Choroid plexus epithelial cell (primary cell): Measurements from ENCODE around the gene CYP1B1.

ENCODE experiments used
- DNase-seq: peaks from one replicate; pipeline ENCODE4 v3.0.0-alpha.2; 2010; ENCODE audit warnings: low read depth
- H3K4me3 ChIP-seq: 2 replicates; pipeline ENCODE4 v1.5.1; 2011; ENCODE audit warnings: low read depth, mild to moderate bottlenecking, control low read depth, low read length, moderate library complexity
- TF ChIP-seq, protein P1 (sequence below): conservative IDR thresholded peaks from 2 replicates; pipeline ENCODE4 v1.5.1; 2011; ENCODE audit warnings: low read depth, mild to moderate bottlenecking, control low read depth, inconsistent platforms, low read length, moderate library complexity

CYP1B1 gene

DNA sequence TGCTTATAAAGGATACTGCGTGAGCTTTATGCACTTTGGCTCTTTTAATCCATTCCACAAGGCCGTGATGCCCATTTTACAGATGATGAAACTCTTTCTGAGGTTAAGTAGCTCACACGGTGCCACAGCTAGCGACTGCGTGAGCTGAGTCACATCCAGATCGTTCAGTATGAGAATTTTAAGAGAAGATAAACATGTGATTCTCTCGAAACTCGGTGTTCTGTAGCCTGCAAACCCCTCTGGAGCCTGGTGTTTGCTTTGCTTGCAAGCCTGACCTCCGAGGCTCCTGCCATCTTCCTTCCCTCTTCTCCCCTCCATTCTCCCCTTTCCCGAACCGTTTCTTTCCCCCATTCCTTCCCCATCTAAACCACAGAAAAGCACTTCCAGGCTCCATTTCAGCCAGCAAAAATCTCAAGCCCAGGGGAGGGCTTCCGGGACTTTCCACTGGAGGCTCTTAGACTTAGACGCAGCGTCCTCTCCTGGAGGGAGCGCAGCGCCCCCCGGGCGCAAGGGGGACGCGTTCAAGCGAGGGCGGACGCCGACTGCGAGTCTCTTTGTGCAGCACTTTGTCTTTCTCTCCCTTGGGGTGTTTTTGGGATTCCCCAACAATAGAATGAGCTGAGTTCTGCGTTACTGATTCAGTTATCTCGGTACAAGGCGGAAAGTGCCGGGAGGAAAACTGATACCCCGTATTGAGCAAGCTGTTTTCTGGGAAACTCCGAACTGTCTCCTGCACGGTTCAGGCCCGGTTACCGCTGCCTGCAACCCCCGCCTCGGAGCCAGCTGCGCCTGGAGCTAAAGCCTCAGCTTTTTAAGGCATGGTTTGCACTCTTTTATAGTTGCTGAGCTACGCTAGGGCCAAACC, 38.0 kb downstream of the CYP1B1 start:
- TF ChIP-seq, protein P1, sequence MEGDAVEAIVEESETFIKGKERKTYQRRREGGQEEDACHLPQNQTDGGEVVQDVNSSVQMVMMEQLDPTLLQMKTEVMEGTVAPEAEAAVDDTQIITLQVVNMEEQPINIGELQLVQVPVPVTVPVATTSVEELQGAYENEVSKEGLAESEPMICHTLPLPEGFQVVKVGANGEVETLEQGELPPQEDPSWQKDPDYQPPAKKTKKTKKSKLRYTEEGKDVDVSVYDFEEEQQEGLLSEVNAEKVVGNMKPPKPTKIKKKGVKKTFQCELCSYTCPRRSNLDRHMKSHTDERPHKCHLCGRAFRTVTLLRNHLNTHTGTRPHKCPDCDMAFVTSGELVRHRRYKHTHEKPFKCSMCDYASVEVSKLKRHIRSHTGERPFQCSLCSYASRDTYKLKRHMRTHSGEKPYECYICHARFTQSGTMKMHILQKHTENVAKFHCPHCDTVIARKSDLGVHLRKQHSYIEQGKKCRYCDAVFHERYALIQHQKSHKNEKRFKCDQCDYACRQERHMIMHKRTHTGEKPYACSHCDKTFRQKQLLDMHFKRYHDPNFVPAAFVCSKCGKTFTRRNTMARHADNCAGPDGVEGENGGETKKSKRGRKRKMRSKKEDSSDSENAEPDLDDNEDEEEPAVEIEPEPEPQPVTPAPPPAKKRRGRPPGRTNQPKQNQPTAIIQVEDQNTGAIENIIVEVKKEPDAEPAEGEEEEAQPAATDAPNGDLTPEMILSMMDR, result peak; percentile 70
- peak; percentile 92 for DNase-seq
- peak overlapping the region; percentile 48 for H3K4me3 ChIP-seq

DNA sequence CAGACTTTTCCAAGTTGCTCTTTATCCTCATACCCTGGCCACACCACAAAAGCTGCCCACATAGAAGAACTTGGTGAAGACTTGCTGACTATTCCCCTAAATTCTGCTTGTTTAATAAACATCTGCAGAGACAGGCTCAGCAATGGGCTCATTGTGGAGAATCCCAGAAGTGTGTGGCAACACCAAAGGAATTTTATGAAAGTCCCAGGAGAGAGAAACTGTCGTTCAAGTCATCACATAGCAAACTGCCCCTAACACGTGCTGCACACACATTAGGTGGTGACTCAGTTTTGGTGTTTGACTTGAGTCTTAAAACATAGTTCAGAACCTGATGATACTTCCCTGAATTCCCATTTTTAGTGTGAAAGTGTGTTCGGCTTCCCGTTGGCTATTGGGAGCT, 38.6 kb downstream of the CYP1B1 start:
- TF ChIP-seq, protein P1, result no peak
- DNase-seq, result no peak
- no peak overlapping the region for H3K4me3 ChIP-seq

GRCh38 chr2:38035968-38036367, 40.0 kb downstream of the CYP1B1 start:
- no peak overlapping the region for H3K4me3 ChIP-seq
- DNase-seq, result no peak
- TF ChIP-seq, protein P1, result no peak

- DNase-seq, result peak; percentile 43
- TF ChIP-seq, protein P1, result no peak
- no peak overlapping the region for H3K4me3 ChIP-seq
Observed at GRCh38 chr2:38033646-38034045, 42.3 kb downstream of the CYP1B1 start.

DNA sequence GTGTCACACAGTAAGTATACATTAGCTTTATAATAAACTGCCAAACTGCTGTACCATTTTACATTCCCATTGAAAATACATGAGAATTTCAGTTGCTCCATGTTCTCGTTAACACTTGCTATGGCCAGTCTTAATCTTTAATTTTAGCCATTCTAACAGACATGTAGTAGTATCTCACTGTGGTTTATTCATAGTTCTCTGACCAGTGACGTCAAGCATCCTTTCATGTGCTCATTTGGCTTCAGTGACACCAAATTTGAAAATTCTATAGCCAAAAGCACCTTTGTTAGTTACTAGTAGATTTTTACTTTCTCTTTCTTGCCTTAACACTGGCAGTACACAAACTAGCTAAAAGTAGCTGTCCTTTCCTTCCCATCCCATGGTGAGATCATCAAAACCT, 43.0 kb downstream of the CYP1B1 start:
- no peak overlapping the region for H3K4me3 ChIP-seq
- no peak for DNase-seq
- TF ChIP-seq, protein P1, result no peak

DNA sequence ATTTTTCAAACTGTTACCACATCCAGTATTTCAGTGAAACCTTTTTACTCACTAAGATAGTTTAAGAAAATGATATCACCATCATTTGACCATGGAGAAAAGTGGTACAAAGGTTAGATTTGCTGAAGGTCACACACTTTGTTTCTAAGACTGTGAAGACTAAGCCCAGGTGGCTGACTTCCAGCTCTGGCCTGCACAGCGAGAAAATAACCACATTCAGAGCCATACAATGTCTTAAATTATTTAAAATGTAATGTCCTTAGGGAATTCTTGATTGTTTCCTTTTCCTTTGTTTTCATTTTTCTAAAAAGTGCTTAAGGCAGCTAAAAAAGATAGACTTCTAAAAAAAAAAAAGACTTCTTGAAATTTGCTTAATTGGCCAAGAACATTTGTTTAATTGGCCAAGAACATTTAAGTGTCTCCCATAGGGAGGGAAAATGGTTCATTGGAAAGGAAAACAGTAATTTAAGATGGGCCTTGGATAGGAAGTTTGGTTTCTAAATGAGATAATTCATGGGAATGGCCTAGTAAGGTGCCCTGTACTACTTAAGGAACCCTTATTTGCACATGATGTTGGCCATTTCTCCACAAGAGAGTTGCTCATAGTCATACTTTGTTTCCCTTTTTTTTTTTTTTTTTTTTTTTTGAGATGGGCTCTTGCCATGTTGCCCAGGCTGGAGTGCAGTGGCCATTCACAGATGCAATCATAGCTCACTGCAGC, 45.2 kb downstream of the CYP1B1 start:
- TF ChIP-seq, protein P1, result no peak
- no peak overlapping the region for H3K4me3 ChIP-seq
- DNase-seq, result peak; percentile 56
